Panc1 (cell line): ENCODE data around the gene SLC23A3. TPM values are rescaled to one million over a fixed set of nuclear protein-coding genes. Genes with fewer than 3 reads are reported as not detected.

Experiments used
- ATAC-seq: fragments of 200-7000 bp; cut with Tn5 transposase; 2 replicates; pipeline ENCODE4 v1.9.1; 2020; ENCODE audit warnings: mild to moderate bottlenecking, moderate library complexity
- BruUV-seq: library from RNA; stranded (reverse); fragments of 400-500 nt; replicated peaks from 2 replicates; lab custom pipeline; 2021; lab: Mats Ljungman, UMichigan
- CTCF ChIA-PET: fragments of 300-600 bp; sonication (Branson Sonifier 250); formaldehyde crosslinking; loops from one replicate; lab custom pipeline; 2022; ENCODE audit warnings: antibody characterized with exemption; lab: Charles Lee
- POLR2A ChIA-PET: fragments of 300-600 bp; sonication (Branson Sonifier 250); formaldehyde crosslinking; loops from one replicate; lab custom pipeline; 2022; ENCODE audit warnings: antibody characterized with exemption; lab: Charles Lee
- DNase-seq: peaks from one replicate; pipeline ENCODE4 v3.0.0-alpha.2; 2010; ENCODE audit warnings: low read depth, low spot score
- H3K27ac ChIP-seq: 2 replicates; pipeline ENCODE4 v1.5.1; 2011; ENCODE audit warnings: mild to moderate bottlenecking, low read length, inconsistent platforms
- H3K27me3 ChIP-seq: fragments of 200-500 bp; sonication (Bioruptor generic); 2 replicates; pipeline ENCODE4 v1.6.0; 2014; ENCODE audit warnings: low read length, inconsistent platforms; ENCODE audit not compliant: control insufficient read depth, insufficient read depth
- H3K36me3 ChIP-seq: fragments of 200-500 bp; sonication (Bioruptor generic); 2 replicates; pipeline ENCODE4 v1.5.1; 2014; ENCODE audit warnings: inconsistent platforms, mild to moderate bottlenecking, low read length, moderate library complexity; ENCODE audit not compliant: control insufficient read depth, insufficient read depth
- H3K4me1 ChIP-seq: 2 replicates; pipeline ENCODE4 v1.5.1; 2011; ENCODE audit warnings: inconsistent platforms, mild to moderate bottlenecking, low read length, moderate library complexity; ENCODE audit not compliant: control insufficient read depth, insufficient read depth
- H3K4me3 ChIP-seq, 2 experiments: 2 replicates each; pipeline ENCODE4 v1.5.1; 2011 to 2012; ENCODE audit warnings: low read depth in 2 of 2, low read length in 2 of 2, mild to moderate bottlenecking in 2 of 2, inconsistent platforms in 1 of 2, moderate library complexity in 1 of 2
- H3K9me3 ChIP-seq: fragments of 200-500 bp; sonication (Bioruptor generic); 2 replicates; pipeline ENCODE4 v1.5.1; 2014; ENCODE audit warnings: low read depth, mild to moderate bottlenecking, inconsistent platforms, low read length, moderate library complexity; ENCODE audit not compliant: control insufficient read depth, insufficient read depth
- POLR2AphosphoS5 ChIP-seq: IDR thresholded peaks from 2 replicates; pipeline ENCODE4 v1.6.1; 2012; ENCODE audit warnings: mild to moderate bottlenecking, low read depth, low read length, moderate library complexity
- SIN3A ChIP-seq: IDR thresholded peaks from 2 replicates; pipeline ENCODE4 v1.6.1; 2012; ENCODE audit warnings: low read depth, mild to moderate bottlenecking, low read length, moderate library complexity, borderline replicate concordance; ENCODE audit not compliant: insufficient read depth
- TCF7L2 ChIP-seq: IDR thresholded peaks from 2 replicates; pipeline ENCODE4 v1.6.1; 2011; ENCODE audit warnings: mild to moderate bottlenecking, low read depth, low read length, inconsistent platforms
- in situ Hi-C: cut with HindIII; loops from 2 replicates; pipeline ENCODE4 v1.10.0; 2016; ENCODE audit warnings: low sequenced_read_pairs, low pct_unique_long_range_greater_than_20kb
- intact Hi-C: fragments of 100-400 bp; cut with micrococcal nuclease; formaldehyde crosslinking; loops from one replicate; pipeline ENCODE4 v1.10.0; 2022; ENCODE audit not compliant: unreplicated experiment
- total RNA-seq: library from RNA; stranded (reverse); gene quantifications from one replicate; pipeline ENCODE4 v1.2.1, GENCODE V29; 2021; ENCODE audit not compliant: unreplicated experiment
- TF ChIP-seq, protein P1 (sequence below), 2 experiments: IDR thresholded peaks; 2 replicates each; pipeline ENCODE4 v1.6.1; 2011 to 2012; ENCODE audit warnings: low read depth in 2 of 2, control low read depth in 1 of 2, low read length in 1 of 2, mild to moderate bottlenecking in 1 of 2, moderate library complexity in 1 of 2; ENCODE audit not compliant: insufficient read depth in 1 of 2
- TF ChIP-seq, protein P2 (sequence below): fragments of 450-650 bp; IDR thresholded peaks from 2 replicates; pipeline ENCODE4 v1.5.1; 2017; ENCODE audit warnings: mild to moderate bottlenecking

SLC23A3 gene
- total RNA-seq, 1 experiment from 2014 or later, result 3.3 TPM

DNA sequence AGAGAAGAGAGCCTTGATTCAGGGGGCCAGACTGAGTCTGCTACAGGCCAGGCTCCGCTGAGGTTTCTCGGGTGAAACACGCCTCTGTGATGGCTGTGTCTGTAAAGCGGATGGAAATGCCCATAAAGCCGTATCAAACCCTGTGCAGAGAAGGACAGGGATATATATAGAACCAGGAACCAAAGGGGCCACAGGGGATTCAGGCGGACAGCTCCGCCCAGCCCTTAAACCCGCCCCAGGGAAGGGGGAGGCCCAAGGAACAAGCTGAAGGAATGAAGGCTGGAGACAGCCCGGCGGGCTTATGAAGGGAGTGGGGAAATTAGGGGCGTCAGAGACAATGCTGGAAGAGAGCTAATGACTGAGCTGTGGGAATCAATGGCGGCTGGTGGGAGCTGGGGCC, 51.3 kb downstream of the SLC23A3 start:
- intact Hi-C loops, result loop anchor here (5.0 kb wide), 1 partner anchor 61 kb away; no protein-coding TSS in a partner anchor
- H3K4me3 ChIP-seq, result no peak overlapping the region
- no peaks in the 10 kb centered on the region for H3K27me3 ChIP-seq
- POLR2A ChIA-PET, result no interaction called here
- no peaks in the 10 kb centered on the region for H3K9me3 ChIP-seq
- no TSS peak for BruUV-seq
- H3K27ac ChIP-seq, result no peak overlapping the region
- ATAC-seq, result no peak
- CTCF ChIA-PET, result interaction anchor here (1.3 to 1.4 kb wide), 2 partner anchors 59 to 91 kb away, joined by 3 to 17 read pairs; no protein-coding TSS in a partner anchor
- H3K4me1 ChIP-seq, result no peaks in the 10 kb centered on the region
- no peak for DNase-seq
- in situ Hi-C loops, result no loop called here
- H3K36me3 ChIP-seq, result no peaks in the 10 kb centered on the region
- TF ChIP-seq SIN3A (no peak), TCF7L2 (no peak), POLR2AphosphoS5 (no peak)
- TF ChIP-seq, protein P1, sequence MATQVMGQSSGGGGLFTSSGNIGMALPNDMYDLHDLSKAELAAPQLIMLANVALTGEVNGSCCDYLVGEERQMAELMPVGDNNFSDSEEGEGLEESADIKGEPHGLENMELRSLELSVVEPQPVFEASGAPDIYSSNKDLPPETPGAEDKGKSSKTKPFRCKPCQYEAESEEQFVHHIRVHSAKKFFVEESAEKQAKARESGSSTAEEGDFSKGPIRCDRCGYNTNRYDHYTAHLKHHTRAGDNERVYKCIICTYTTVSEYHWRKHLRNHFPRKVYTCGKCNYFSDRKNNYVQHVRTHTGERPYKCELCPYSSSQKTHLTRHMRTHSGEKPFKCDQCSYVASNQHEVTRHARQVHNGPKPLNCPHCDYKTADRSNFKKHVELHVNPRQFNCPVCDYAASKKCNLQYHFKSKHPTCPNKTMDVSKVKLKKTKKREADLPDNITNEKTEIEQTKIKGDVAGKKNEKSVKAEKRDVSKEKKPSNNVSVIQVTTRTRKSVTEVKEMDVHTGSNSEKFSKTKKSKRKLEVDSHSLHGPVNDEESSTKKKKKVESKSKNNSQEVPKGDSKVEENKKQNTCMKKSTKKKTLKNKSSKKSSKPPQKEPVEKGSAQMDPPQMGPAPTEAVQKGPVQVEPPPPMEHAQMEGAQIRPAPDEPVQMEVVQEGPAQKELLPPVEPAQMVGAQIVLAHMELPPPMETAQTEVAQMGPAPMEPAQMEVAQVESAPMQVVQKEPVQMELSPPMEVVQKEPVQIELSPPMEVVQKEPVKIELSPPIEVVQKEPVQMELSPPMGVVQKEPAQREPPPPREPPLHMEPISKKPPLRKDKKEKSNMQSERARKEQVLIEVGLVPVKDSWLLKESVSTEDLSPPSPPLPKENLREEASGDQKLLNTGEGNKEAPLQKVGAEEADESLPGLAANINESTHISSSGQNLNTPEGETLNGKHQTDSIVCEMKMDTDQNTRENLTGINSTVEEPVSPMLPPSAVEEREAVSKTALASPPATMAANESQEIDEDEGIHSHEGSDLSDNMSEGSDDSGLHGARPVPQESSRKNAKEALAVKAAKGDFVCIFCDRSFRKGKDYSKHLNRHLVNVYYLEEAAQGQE (IDR thresholded peaks at IDR 0.05; ENCODE audit: insufficient read depth in 1 of 2, low read depth in 2 of 2, low read length in 1 of 2), result no peak
- TF ChIP-seq, protein P2, sequence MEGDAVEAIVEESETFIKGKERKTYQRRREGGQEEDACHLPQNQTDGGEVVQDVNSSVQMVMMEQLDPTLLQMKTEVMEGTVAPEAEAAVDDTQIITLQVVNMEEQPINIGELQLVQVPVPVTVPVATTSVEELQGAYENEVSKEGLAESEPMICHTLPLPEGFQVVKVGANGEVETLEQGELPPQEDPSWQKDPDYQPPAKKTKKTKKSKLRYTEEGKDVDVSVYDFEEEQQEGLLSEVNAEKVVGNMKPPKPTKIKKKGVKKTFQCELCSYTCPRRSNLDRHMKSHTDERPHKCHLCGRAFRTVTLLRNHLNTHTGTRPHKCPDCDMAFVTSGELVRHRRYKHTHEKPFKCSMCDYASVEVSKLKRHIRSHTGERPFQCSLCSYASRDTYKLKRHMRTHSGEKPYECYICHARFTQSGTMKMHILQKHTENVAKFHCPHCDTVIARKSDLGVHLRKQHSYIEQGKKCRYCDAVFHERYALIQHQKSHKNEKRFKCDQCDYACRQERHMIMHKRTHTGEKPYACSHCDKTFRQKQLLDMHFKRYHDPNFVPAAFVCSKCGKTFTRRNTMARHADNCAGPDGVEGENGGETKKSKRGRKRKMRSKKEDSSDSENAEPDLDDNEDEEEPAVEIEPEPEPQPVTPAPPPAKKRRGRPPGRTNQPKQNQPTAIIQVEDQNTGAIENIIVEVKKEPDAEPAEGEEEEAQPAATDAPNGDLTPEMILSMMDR, result no peak

DNA sequence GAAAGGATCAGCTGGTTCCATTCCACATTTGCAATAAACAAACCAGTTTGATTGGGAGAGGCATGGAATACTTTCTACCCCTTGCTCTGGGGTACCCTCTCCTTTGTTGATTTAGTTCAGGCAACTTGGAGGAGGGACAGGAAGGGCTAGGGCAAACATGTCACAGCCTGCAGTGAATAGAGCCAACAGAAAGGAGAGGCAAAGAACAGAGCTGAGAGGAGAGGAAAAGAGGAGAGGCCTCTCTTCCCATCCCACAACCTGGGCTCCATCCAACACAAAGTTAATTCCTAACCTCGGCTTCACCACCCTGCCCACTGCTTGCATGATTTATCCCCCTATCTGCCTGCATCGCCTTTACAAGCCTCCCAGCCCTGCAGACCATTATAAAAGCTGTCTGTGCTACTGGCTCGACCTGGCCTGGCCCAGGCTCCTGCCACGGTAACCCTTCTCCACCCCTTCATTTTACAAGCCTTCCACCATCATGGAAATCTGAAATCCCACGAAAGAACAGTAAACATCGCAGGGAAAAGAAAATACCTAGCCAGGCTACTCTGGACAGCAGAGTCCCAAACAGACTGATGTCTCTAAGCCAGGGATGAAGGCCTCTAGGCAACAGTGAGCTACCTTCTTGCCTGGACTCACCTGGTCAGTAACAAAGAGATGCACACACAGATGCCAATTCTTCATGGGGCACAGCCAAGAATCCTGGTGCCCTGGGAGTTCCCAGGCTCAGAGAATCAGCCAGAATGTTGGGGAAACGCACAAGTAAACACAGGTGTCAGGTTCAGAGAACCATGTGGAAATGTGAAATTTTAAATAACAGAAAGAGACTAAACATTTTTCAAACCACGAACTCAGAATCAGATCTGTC, 52.8 kb downstream of the SLC23A3 start:
- Histone ChIP-seq H3K36me3 (no peaks in the 10 kb centered on the region), H3K4me3 (no peak overlapping the region), H3K4me1 (no peaks in the 10 kb centered on the region), H3K27me3 (no peaks in the 10 kb centered on the region), H3K27ac (no peak overlapping the region), H3K9me3 (no peaks in the 10 kb centered on the region)
- ATAC-seq (no peak), DNase-seq (no peak)
- intact Hi-C loops (loop anchor here (5.0 kb wide), 1 partner anchor 60 kb away; no protein-coding TSS in a partner anchor), in situ Hi-C loops (no loop called here)
- CTCF ChIA-PET, result interaction anchor here (1.0 to 1.1 kb wide), 2 partner anchors 59 to 87 kb away, joined by 3 read pairs; no protein-coding TSS in a partner anchor
- no peak for TF ChIP-seq TCF7L2
- TF ChIP-seq, protein P2, result no peak
- TF ChIP-seq, protein P1 (IDR thresholded peaks at IDR 0.05; ENCODE audit: insufficient read depth in 1 of 2, low read depth in 2 of 2, low read length in 1 of 2), result no peak
- no peak for TF ChIP-seq SIN3A
- BruUV-seq, result no TSS peak
- POLR2A ChIA-PET, result interaction anchor here (0.6 kb wide), 2 partner anchors 20 to 106 kb away, joined by 6 to 9 read pairs; no protein-coding TSS in a partner anchor
